Activated T-cell treated with anti-CD3 and anti-CD28 coated beads for 24 hours (primary cell): ENCODE measurements around the gene DCUN1D2.

Source experiments
- DNase-seq: peaks from one replicate; pipeline ENCODE4 v3.0.0-alpha.2; 2020; ENCODE audit warnings: low read depth

DCUN1D2 gene

GRCh38 chr13:113407531-113408393 is 82.7 kb downstream of the DCUN1D2 start:
- no peak for DNase-seq

GRCh38 chr13:113407103-113407530 is 83.4 kb downstream of the DCUN1D2 start:
- DNase-seq = no peak

GRCh38 chr13:113406321-113407102 is 84.0 kb downstream of the DCUN1D2 start:
- no peak for DNase-seq
